Endothelial cell of umbilical vein (primary cell): ENCODE data around the gene CYREN.

ENCODE experiments used
- CTCF ChIP-seq, 2 donors: IDR thresholded peaks; 1 replicate in 1 of 2; 2 replicates in 1 of 2; pipeline ENCODE4 v1.5.1; 2011; ENCODE audit warnings: low read length in 2 of 2, mild to moderate bottlenecking in 2 of 2, moderate library complexity in 2 of 2, control low read depth in 1 of 2, inconsistent platforms in 1 of 2, low read depth in 1 of 2; ENCODE audit not compliant: insufficient read depth in 1 of 2; ENCODE audit errors: extremely low read depth in 1 of 2
- EZH2 ChIP-seq: IDR thresholded peaks from 2 replicates; pipeline ENCODE4 v1.6.1; 2012; ENCODE audit warnings: borderline replicate concordance, low read depth, mild to moderate bottlenecking, moderate library complexity, low read length, inconsistent platforms; ENCODE audit not compliant: severe bottlenecking
- JUN ChIP-seq: IDR thresholded peaks from 2 replicates; pipeline ENCODE4 v1.6.1; 2011; ENCODE audit warnings: borderline replicate concordance, low read depth; ENCODE audit not compliant: insufficient read length, insufficient read depth

- TF ChIP-seq EZH2, result no peak
- no peak for TF ChIP-seq CTCF (IDR thresholded peaks at IDR 0.05; ENCODE audit: extremely low read depth in 1 of 2, insufficient read depth in 1 of 2, low read depth in 1 of 2, low read length in 2 of 2)
- TF ChIP-seq JUN, result no peak
Measured at GRCh38 chr7:135121868-135122267, 48.6 kb downstream of the CYREN start.
